ENCODE data around the gene MIB2. TPM values are rescaled to one million over a fixed set of nuclear protein-coding genes. Genes with fewer than 3 reads are reported as not detected.

The MIB2 gene
- total RNA-seq, 1 donor from 2014 or later: 78.2 TPM

DNA sequence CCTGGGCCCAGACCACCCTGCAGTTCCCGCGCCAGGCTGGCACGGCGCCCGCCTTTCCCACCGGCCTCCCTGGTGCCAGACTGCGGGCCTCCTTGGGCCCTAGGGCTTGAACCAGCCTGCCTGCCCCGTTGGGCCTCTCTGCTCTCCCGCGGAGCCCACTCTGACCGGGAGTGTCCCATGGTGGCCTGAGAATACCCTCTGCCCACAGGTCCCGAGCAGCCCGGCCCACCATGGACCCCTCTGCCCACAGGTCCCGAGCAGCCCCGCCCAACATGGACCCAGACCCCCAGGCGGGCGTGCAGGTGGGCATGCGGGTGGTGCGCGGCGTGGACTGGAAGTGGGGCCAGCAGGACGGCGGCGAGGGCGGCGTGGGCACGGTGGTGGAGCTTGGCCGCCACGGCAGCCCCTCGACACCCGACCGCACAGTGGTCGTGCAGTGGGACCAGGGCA is 7.9 kb downstream of the MIB2 start:
- Histone ChIP-seq H3K36me3 (ENCODE audit: control insufficient read depth, insufficient read depth, low read length) (peaks cover 1% of the 10 kb centered on the region), H3K4me3 (ENCODE audit: low read depth, low read length) (no peak overlapping the region), H3K27me3 (ENCODE audit: control insufficient read depth, insufficient read depth, low read length) (no peaks in the 10 kb centered on the region)
- DNase-seq (ENCODE audit: low read depth) (no peak), FAIRE-seq (no peak)
- TF ChIP-seq, protein P1, sequence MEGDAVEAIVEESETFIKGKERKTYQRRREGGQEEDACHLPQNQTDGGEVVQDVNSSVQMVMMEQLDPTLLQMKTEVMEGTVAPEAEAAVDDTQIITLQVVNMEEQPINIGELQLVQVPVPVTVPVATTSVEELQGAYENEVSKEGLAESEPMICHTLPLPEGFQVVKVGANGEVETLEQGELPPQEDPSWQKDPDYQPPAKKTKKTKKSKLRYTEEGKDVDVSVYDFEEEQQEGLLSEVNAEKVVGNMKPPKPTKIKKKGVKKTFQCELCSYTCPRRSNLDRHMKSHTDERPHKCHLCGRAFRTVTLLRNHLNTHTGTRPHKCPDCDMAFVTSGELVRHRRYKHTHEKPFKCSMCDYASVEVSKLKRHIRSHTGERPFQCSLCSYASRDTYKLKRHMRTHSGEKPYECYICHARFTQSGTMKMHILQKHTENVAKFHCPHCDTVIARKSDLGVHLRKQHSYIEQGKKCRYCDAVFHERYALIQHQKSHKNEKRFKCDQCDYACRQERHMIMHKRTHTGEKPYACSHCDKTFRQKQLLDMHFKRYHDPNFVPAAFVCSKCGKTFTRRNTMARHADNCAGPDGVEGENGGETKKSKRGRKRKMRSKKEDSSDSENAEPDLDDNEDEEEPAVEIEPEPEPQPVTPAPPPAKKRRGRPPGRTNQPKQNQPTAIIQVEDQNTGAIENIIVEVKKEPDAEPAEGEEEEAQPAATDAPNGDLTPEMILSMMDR (IDR thresholded peaks at IDR 0.05; ENCODE audit: insufficient read depth, low read length, severe bottlenecking): no peak

DNA sequence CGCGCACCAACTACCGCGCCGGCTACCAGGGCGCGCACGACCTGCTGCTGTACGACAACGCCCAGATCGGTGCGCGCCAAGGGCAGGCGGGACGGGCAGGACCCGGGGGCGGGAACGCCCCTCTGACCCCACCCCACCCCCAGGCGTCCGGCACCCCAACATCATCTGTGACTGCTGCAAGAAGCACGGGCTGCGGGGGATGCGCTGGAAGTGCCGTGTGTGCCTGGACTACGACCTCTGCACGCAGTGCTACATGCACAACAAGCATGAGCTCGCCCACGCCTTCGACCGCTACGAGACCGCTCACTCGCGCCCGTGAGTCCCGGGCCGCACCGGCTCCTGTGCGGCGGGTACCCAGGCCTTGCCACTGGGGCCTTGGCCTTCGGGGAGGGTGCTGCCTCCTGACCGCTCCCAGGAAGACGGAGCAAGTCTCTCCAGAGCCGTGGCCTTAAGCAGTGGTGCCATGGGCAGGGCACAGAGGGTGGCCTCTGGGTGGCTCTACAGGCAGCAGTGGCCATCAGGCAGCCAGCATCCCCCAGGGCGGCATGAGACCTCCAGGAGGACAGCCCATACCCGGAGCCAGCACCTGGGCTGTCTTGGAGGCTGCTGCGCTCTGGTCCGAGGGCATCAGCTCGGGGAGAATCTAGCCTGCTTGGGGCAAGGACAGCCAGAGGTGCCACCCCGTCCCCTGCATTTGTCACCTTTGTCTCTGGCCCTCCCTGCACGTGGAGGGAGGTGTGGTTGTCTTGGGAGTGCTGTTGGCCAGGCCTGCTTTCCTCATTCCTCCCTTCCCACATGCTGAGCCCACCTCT is 8.5 kb downstream of the MIB2 start:
- H3K4me3 ChIP-seq (ENCODE audit: low read depth, low read length): no peak overlapping the region
- no peaks in the 10 kb centered on the region for H3K27me3 ChIP-seq (ENCODE audit: control insufficient read depth, insufficient read depth, low read length)
- FAIRE-seq: no peak
- DNase-seq (ENCODE audit: low read depth): no peak
- H3K36me3 ChIP-seq (ENCODE audit: control insufficient read depth, insufficient read depth, low read length): peaks cover 1% of the 10 kb centered on the region
- TF ChIP-seq, protein P1 (IDR thresholded peaks at IDR 0.05; ENCODE audit: insufficient read depth, low read length, severe bottlenecking): no peak

DNA sequence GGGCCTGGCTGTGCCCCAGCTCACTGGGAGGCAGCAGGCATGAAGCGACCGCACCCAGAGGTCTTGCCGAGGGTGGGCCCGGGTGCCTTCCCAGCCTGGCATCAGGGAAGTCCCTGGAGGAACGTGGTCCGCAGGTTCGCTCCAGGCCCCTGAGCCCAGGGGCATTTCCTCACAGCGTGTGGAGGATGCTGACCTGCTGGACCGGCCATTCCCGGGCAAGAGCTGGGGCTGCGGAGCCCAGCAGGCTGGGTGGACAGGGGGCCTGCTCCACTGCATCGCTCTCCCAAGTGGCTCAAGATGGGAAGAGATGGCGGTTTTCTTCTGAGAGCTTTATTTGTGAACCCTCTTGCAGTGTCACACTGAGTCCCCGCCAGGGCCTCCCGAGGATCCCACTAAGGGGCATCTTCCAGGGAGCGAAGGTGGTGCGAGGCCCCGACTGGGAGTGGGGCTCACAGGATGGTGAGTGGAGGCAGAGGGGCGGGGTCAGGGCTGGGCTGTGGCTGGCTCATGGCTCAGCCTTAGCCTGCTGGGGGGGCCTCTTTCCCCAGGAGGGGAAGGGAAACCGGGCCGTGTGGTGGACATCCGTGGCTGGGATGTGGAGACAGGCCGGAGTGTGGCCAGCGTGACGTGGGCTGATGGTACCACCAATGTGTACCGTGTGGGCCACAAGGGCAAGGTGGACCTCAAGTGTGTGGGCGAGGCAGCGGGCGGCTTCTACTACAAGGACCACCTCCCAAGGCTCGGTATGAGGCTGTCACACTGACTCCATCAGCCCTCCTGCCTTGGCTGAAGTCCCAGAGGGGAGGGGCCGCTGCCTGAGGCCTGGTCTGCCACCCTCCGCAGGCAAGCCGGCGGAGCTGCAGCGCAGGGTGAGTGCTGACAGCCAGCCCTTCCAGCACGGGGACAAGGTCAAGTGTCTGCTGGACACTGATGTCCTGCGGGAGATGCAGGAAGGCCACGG is 9.4 kb downstream of the MIB2 start:
- no peak for FAIRE-seq
- peaks cover 1% of the 10 kb centered on the region for H3K36me3 ChIP-seq (ENCODE audit: control insufficient read depth, insufficient read depth, low read length)
- H3K4me3 ChIP-seq (ENCODE audit: low read depth, low read length): no peak overlapping the region
- no peak for DNase-seq (ENCODE audit: low read depth)
- TF ChIP-seq, protein P1 (IDR thresholded peaks at IDR 0.05; ENCODE audit: insufficient read depth, low read length, severe bottlenecking): no peak
- no peaks in the 10 kb centered on the region for H3K27me3 ChIP-seq (ENCODE audit: control insufficient read depth, insufficient read depth, low read length)

DNA sequence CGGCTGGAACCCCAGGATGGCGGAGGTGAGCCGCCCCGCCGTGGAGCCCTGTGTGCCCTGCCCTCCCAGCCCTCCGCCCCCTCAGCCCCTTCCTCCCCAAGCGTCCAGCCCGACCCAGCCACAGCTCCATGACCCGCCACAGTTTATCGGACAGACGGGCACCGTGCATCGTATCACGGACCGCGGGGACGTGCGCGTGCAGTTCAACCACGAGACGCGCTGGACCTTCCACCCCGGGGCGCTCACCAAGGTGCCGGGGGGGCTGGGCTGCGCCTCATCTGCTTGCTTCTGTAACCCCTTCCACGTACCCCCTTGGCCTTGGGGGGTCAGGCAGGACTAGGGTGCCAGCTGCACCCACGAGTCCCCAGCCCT is 10.1 kb downstream of the MIB2 start:
- no peak for FAIRE-seq
- no peak for DNase-seq (ENCODE audit: low read depth)
- Histone ChIP-seq H3K27me3 (ENCODE audit: control insufficient read depth, insufficient read depth, low read length) (no peaks in the 10 kb centered on the region), H3K4me3 (ENCODE audit: low read depth, low read length) (no peak overlapping the region), H3K36me3 (ENCODE audit: control insufficient read depth, insufficient read depth, low read length) (peaks cover 1% of the 10 kb centered on the region)
- TF ChIP-seq, protein P1 (IDR thresholded peaks at IDR 0.05; ENCODE audit: insufficient read depth, low read length, severe bottlenecking): no peak

DNA sequence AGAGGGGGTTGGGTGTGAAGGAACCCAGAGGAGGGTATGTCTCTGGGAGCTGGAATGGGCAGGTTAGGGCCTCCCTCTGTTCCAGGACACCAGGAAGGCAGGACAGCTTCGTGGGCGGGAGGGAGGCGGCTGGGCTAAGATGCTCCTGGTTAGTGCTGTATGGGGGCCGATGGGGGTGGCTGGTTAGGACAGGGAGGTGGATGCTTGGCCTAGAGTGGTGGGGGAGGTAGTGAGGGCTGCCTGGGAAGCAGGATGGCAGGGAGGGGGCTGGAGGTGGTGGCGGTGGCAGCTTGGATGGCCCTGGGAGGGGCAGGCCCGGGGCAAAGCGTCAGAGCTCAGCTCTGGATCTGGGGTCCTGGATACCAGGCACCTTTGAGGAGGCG is 10.5 kb downstream of the MIB2 start:
- TF ChIP-seq, protein P1 (IDR thresholded peaks at IDR 0.05; ENCODE audit: insufficient read depth, low read length, severe bottlenecking): no peak
- Histone ChIP-seq H3K4me3 (ENCODE audit: low read depth, low read length) (no peak overlapping the region), H3K36me3 (ENCODE audit: control insufficient read depth, insufficient read depth, low read length) (peaks cover 1% of the 10 kb centered on the region), H3K27me3 (ENCODE audit: control insufficient read depth, insufficient read depth, low read length) (no peaks in the 10 kb centered on the region)
- no peak for DNase-seq (ENCODE audit: low read depth)
- FAIRE-seq: no peak

Measured in bronchial epithelial cell (primary cell).